ENCODE results near the gene SEPTIN8. TPM values are rescaled to one million over a fixed set of nuclear protein-coding genes. Genes with fewer than 3 reads are reported as not detected.

SEPTIN8 gene
- polyA plus RNA-seq, 1 of the 3 experiments (the other 2 are of a cell fraction): 54.9 TPM

DNA sequence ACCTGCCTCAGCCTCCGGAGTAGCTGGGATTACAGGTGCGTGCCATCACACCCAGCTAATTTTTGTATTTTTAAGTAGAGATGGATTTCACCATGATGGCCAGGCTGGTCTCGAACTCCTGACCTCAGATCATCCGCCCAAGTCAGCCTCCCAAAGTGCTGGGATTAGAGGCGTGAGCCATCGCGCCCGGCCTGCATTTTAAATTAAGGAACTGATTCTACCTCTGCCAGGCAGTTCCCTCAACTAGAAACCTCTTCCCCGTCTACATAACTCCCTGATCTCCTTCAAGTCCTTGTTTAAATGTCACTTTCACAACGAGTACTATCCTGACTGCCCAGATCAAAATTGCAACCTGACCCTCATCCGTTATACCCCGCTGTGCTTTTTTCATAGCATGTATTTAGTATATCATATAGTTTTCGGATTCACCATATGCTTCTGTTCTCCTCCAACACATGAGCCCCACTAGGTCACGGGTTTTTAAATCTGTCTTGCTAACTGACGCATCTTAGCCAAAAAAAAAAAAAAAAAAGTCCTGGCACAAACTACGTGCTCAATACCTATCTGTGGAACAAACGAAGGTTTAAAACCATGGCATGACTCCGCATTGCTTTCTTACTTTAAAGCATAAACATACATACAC, 35.2 kb upstream of the SEPTIN8 start (continued):
- TF ChIP-seq, protein P1, sequence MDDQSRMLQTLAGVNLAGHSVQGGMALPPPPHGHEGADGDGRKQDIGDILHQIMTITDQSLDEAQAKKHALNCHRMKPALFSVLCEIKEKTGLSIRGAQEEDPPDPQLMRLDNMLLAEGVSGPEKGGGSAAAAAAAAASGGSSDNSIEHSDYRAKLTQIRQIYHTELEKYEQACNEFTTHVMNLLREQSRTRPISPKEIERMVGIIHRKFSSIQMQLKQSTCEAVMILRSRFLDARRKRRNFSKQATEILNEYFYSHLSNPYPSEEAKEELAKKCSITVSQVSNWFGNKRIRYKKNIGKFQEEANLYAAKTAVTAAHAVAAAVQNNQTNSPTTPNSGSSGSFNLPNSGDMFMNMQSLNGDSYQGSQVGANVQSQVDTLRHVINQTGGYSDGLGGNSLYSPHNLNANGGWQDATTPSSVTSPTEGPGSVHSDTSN (IDR thresholded peaks at IDR 0.05): no peak
- TF ChIP-seq MXI1 (IDR thresholded peaks at IDR 0.05; ENCODE audit: low read depth, low read length): no peak
- TF ChIP-seq EZH2phosphoT487 (IDR thresholded peaks at IDR 0.05; ENCODE audit: borderline replicate concordance, low read depth): no peak

DNA sequence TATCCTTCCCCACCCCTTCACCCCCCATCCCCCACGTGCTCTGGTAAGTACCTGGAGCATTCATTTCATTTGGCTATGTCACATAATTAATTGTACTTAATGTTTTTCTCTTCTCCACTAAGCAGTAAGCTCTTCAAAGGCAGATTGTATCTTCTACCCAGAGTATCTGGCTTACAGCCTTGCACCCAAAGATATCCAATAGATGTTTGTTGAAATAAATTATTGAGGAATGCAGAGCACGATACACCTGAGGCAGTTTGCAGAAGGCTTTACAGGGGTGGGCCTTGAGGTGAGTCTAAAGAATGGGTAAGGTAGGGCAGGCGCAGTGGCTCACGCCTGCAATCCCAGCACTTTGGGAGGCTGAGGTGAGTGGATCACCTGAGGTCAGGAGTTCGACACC, 33.6 kb upstream of the SEPTIN8 start:
- H3K36me3 ChIP-seq (replicated peaks in 1 of 2; ENCODE audit: control insufficient read depth in 1 of 2, insufficient read depth in 2 of 2, low read length in 1 of 2): no peaks in the 10 kb centered on the region
- H3K27me3 ChIP-seq (ENCODE audit: insufficient read depth): no peaks in the 10 kb centered on the region
- ChIA-PET CTCF (interaction anchor here (1.5 to 3.1 kb wide), 2 partner anchors 10 to 284 kb away, joined by 7 to 25 read pairs; no protein-coding TSS in a partner anchor), POLR2A (no interaction called here)
- no peaks in the 10 kb centered on the region for H3K9me3 ChIP-seq
- no peak for DNase-seq
- WGBS (ENCODE audit: low lambda C conversion rate): 73% methylated on average over 4 of the region's 5 CpGs
- no peak overlapping the region for H3K4me3 ChIP-seq (ENCODE audit: low read depth in 2 of 2, low read length in 1 of 2)
- peaks cover 0 to 3% of the 10 kb centered on the region in 2 experiments; a peak in 2 of 4 replicates for H3K4me1 ChIP-seq (ENCODE audit: control insufficient read depth in 1 of 2, insufficient read depth in 2 of 2, low read depth in 1 of 2, low read length in 1 of 2)
- no peaks in the 10 kb centered on the region for H4K20me1 ChIP-seq (ENCODE audit: insufficient read depth)
- TF ChIP-seq POLR2AphosphoS5 (IDR thresholded peaks at IDR 0.05; ENCODE audit: low read depth, low read length) (no peak), RAD21 (IDR thresholded peaks at IDR 0.05; ENCODE audit: low read length) (no peak), JUND (IDR thresholded peaks at IDR 0.05) (no peak), MXI1 (IDR thresholded peaks at IDR 0.05; ENCODE audit: low read depth, low read length) (no peak), CHD2 (IDR thresholded peaks at IDR 0.05; ENCODE audit: low read length, partially characterized antibody) (no peak), GABPA (IDR thresholded peaks at IDR 0.05; ENCODE audit: low read depth) (no peak), FOXM1 (IDR thresholded peaks at IDR 0.05; ENCODE audit: low read depth) (no peak), SIN3A (IDR thresholded peaks at IDR 0.05; ENCODE audit: borderline replicate concordance, low read depth, low read length) (no peak), FOXJ3 (CRISPR knock-in tag; IDR thresholded peaks at IDR 0.05) (no peak), MEF2A (IDR thresholded peaks at IDR 0.05; ENCODE audit: borderline replicate concordance, low read depth) (no peak)
- TF ChIP-seq, protein P2, sequence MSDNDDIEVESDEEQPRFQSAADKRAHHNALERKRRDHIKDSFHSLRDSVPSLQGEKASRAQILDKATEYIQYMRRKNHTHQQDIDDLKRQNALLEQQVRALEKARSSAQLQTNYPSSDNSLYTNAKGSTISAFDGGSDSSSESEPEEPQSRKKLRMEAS (IDR thresholded peaks at IDR 0.05; ENCODE audit: low read depth): no peak
- TF ChIP-seq, protein P3, sequence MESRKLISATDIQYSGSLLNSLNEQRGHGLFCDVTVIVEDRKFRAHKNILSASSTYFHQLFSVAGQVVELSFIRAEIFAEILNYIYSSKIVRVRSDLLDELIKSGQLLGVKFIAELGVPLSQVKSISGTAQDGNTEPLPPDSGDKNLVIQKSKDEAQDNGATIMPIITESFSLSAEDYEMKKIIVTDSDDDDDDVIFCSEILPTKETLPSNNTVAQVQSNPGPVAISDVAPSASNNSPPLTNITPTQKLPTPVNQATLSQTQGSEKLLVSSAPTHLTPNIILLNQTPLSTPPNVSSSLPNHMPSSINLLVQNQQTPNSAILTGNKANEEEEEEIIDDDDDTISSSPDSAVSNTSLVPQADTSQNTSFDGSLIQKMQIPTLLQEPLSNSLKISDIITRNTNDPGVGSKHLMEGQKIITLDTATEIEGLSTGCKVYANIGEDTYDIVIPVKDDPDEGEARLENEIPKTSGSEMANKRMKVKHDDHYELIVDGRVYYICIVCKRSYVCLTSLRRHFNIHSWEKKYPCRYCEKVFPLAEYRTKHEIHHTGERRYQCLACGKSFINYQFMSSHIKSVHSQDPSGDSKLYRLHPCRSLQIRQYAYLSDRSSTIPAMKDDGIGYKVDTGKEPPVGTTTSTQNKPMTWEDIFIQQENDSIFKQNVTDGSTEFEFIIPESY (IDR thresholded peaks at IDR 0.05; ENCODE audit: borderline replicate concordance, low read depth): no peak
- TF ChIP-seq, protein P4, sequence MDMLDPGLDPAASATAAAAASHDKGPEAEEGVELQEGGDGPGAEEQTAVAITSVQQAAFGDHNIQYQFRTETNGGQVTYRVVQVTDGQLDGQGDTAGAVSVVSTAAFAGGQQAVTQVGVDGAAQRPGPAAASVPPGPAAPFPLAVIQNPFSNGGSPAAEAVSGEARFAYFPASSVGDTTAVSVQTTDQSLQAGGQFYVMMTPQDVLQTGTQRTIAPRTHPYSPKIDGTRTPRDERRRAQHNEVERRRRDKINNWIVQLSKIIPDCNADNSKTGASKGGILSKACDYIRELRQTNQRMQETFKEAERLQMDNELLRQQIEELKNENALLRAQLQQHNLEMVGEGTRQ (IDR thresholded peaks at IDR 0.05; ENCODE audit: borderline replicate concordance, low read depth, low read length): no peak
- TF ChIP-seq, protein P1 (IDR thresholded peaks at IDR 0.05): no peak
- TF ChIP-seq, protein P5, sequence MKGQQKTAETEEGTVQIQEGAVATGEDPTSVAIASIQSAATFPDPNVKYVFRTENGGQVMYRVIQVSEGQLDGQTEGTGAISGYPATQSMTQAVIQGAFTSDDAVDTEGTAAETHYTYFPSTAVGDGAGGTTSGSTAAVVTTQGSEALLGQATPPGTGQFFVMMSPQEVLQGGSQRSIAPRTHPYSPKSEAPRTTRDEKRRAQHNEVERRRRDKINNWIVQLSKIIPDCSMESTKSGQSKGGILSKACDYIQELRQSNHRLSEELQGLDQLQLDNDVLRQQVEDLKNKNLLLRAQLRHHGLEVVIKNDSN (IDR thresholded peaks at IDR 0.05; ENCODE audit: borderline replicate concordance, low read depth): no peak
- peaks cover 6% of the 10 kb centered on the region for H3F3A ChIP-seq (replicated peaks; ENCODE audit: insufficient read depth)
- no peak overlapping the region for H2AFZ ChIP-seq (ENCODE audit: low read depth)
- no peaks in the 10 kb centered on the region for H3K79me2 ChIP-seq (ENCODE audit: insufficient read depth)
- H3K4me2 ChIP-seq: no peak overlapping the region
- no peaks in the 10 kb centered on the region for H3K9me2 ChIP-seq
- no peak overlapping the region for H3K27ac ChIP-seq (ENCODE audit: low read depth in 2 of 2, low read length in 1 of 2)
- H3K9ac ChIP-seq: no peak overlapping the region
